ENCODE data around the gene OR9I1.

OR9I1 gene

GRCh38 chr11:58135171-58135570 lies 9.8 kb upstream of the OR9I1 start:
- no peak for DNase-seq (ENCODE audit: low read depth)
- TF ChIP-seq CTCF (IDR thresholded peaks at IDR 0.05; ENCODE audit: low read length, missing control alignments), result no peak
- H3K4me3 ChIP-seq (replicated peaks; ENCODE audit: low read depth, low read length), result no peak overlapping the region

GRCh38 chr11:58134151-58134550 lies 8.8 kb upstream of the OR9I1 start:
- no peak for DNase-seq (ENCODE audit: low read depth)
- H3K4me3 ChIP-seq (replicated peaks; ENCODE audit: low read depth, low read length), result no peak overlapping the region
- TF ChIP-seq CTCF (IDR thresholded peaks at IDR 0.05; ENCODE audit: low read length, missing control alignments), result no peak

- TF ChIP-seq CTCF (IDR thresholded peaks at IDR 0.05; ENCODE audit: low read length, missing control alignments), result no peak
- no peak overlapping the region for H3K4me3 ChIP-seq (replicated peaks; ENCODE audit: low read depth, low read length)
- DNase-seq (ENCODE audit: low read depth), result no peak
These were observed 8.2 kb upstream of the OR9I1 start for GRCh38 chr11:58133309-58134076.

GRCh38 chr11:58127350-58127749 lies 2.0 kb upstream of the OR9I1 start:
- no peak for DNase-seq (ENCODE audit: low read depth)
- TF ChIP-seq CTCF (IDR thresholded peaks at IDR 0.05; ENCODE audit: low read length, missing control alignments), result no peak

GRCh38 chr11:58121096-58121495 lies 4.2 kb downstream of the OR9I1 start:
- TF ChIP-seq CTCF (IDR thresholded peaks at IDR 0.05; ENCODE audit: low read length, missing control alignments), result no peak
- DNase-seq (ENCODE audit: low read depth), result no peak
- H3K4me3 ChIP-seq (replicated peaks; ENCODE audit: low read depth, low read length), result no peak overlapping the region

More at GRCh38 chr11:58127350-58127749, 2.0 kb upstream of the OR9I1 start:
- no peak overlapping the region for H3K4me3 ChIP-seq (replicated peaks; ENCODE audit: low read depth, low read length)

GRCh38 chr11:58097437-58097836 lies 27.9 kb downstream of the OR9I1 start:
- no peak for TF ChIP-seq CTCF (IDR thresholded peaks at IDR 0.05; ENCODE audit: low read length, missing control alignments)
- DNase-seq (ENCODE audit: low read depth), result no peak
- no peak overlapping the region for H3K4me3 ChIP-seq (replicated peaks; ENCODE audit: low read depth, low read length)

- no peak overlapping the region for H3K4me3 ChIP-seq (replicated peaks; ENCODE audit: low read depth, low read length)
- DNase-seq (ENCODE audit: low read depth), result no peak
- TF ChIP-seq CTCF (IDR thresholded peaks at IDR 0.05; ENCODE audit: low read length, missing control alignments), result no peak
These were observed 38.8 kb downstream of the OR9I1 start for GRCh38 chr11:58086528-58086927.
